ENCODE results near the gene CTNND2.

- no peak for TF ChIP-seq CTCF (tag by site-specific recombination; IDR thresholded peaks at IDR 0.05)
- TF ChIP-seq ZNF747 (tag by site-specific recombination; IDR thresholded peaks at IDR 0.05), result no peak
- no peak for TF ChIP-seq MZF1 (tag by site-specific recombination; IDR thresholded peaks at IDR 0.05; ENCODE audit: borderline replicate concordance)
- no peak for TF ChIP-seq ZNF140 (tag by site-specific recombination; IDR thresholded peaks at IDR 0.05)
- TF ChIP-seq ZBTB17 (tag by site-specific recombination; IDR thresholded peaks at IDR 0.05), result no peak
- no peak for TF ChIP-seq ZNF24 (tag by site-specific recombination; IDR thresholded peaks at IDR 0.05)
- no peak for TF ChIP-seq ZNF423 (tag by site-specific recombination; IDR thresholded peaks at IDR 0.05)
These were observed 777.4 kb downstream of the CTNND2 start for GRCh38 chr5:11126844-11127243.
